HepG2 (cell line): Measurements from ENCODE around the gene PC. TPM values are rescaled to one million over a fixed set of nuclear protein-coding genes. Genes with fewer than 3 reads are reported as not detected.
A peak's percentile ranks its signal among the peaks of the same experiment; 100 is the strongest.

Experiments used
- AFF4 ChIP-seq: sonication (generic); formaldehyde crosslinking; IDR thresholded peaks from 2 replicates; pipeline ENCODE4 v1.4.0; 2020; ENCODE audit warnings: missing genetic modification reagents
- AHR ChIP-seq: IDR thresholded peaks from 2 replicates; pipeline ENCODE4 v1.6.1; 2018; ENCODE audit warnings: missing genetic modification reagents, missing compliant biosample characterization
- CEBPZ ChIP-seq: IDR thresholded peaks from 2 replicates; pipeline ENCODE4 v1.6.1; 2012; ENCODE audit warnings: low read length, improper control_type of control experiment
- HIVEP1 ChIP-seq: sonication (generic); formaldehyde crosslinking; IDR thresholded peaks from 2 replicates; pipeline ENCODE4 v1.4.0; 2020; ENCODE audit warnings: mild to moderate bottlenecking, missing genetic modification reagents
- SRSF1 ChIP-seq: fragments of 200-400 bp; formaldehyde crosslinking; optimal IDR thresholded peaks from 2 replicates; pipeline ENCODE3; 2017; ENCODE audit warnings: mild to moderate bottlenecking, low read depth, low read length, moderate library complexity
- SRSF4 ChIP-seq: fragments of 200-400 bp; formaldehyde crosslinking; IDR thresholded peaks from one replicate; pipeline ENCODE4 v1.6.1; 2018; ENCODE audit warnings: mild to moderate bottlenecking, low read depth, low read length, moderate library complexity; ENCODE audit not compliant: poor library complexity, severe bottlenecking
- TP53 ChIP-seq: sonication (generic); formaldehyde crosslinking; conservative IDR thresholded peaks from 2 replicates; pipeline ENCODE4 v1.4.0; 2020; ENCODE audit warnings: missing genetic modification reagents
- ZBTB10 ChIP-seq: sonication (generic); formaldehyde crosslinking; IDR thresholded peaks from 2 replicates; pipeline ENCODE4 v1.4.0; 2020; ENCODE audit warnings: missing genetic modification reagents, borderline replicate concordance
- ZMYM4 ChIP-seq: sonication (generic); formaldehyde crosslinking; IDR thresholded peaks from 2 replicates; pipeline ENCODE4 v1.8.1; 2023; ENCODE audit warnings: mild to moderate bottlenecking, missing genetic modification reagents
- ZNF138 ChIP-seq: sonication (generic); formaldehyde crosslinking; IDR thresholded peaks from 2 replicates; pipeline ENCODE4 v1.5.0; 2020; ENCODE audit warnings: mild to moderate bottlenecking, low read depth, missing genetic modification reagents
- ZNF253 ChIP-seq: sonication (generic); formaldehyde crosslinking; IDR thresholded peaks from 2 replicates; pipeline ENCODE4 v1.8.0; 2022; ENCODE audit warnings: mild to moderate bottlenecking, missing genetic modification reagents, borderline replicate concordance
- ZSCAN12 ChIP-seq: sonication (generic); formaldehyde crosslinking; IDR thresholded peaks from 2 replicates; pipeline ENCODE4 v1.9.0; 2021; ENCODE audit warnings: mild to moderate bottlenecking, missing genetic modification reagents
- ZSCAN20 ChIP-seq: sonication (generic); formaldehyde crosslinking; IDR thresholded peaks from 2 replicates; pipeline ENCODE4 v1.4.0; 2020; ENCODE audit warnings: missing genetic modification reagents, mild to moderate bottlenecking, borderline replicate concordance
- ZSCAN22 ChIP-seq: sonication (generic); formaldehyde crosslinking; IDR thresholded peaks from 2 replicates; pipeline ENCODE4 v1.4.0; 2020; ENCODE audit warnings: mild to moderate bottlenecking, missing genetic modification reagents
- polyA plus RNA-seq, 8 experiments: library from polyadenylated mRNA; depleted of rRNA in 3 of 8; stranded (reverse) in 7 of 8; unstranded in 1 of 8; fragments of >200 nt; fragmentation: Illumina TruSeq in 4 of 8; extraction: Trizol in 4 of 8; gene quantifications; 2 replicates each; pipeline versions ENCODE4 v1.2.1 to v1.2.3, GENCODE V29; 2011 to 2016; ENCODE audit warnings: low read depth in 4 of 8, missing spikeins in 1 of 8, mixed read lengths in 1 of 8; ENCODE audit not compliant: insufficient read depth in 1 of 8
- total RNA-seq, 5 experiments: library from RNA; depleted of rRNA; stranded (reverse); fragments of >200 nt; fragmentation: Illumina TruSeq; extraction: Trizol; gene quantifications; 2 replicates each; pipeline ENCODE4 v1.2.3, GENCODE V29; 2016; ENCODE audit warnings: low read depth in 1 of 5
- TF ChIP-seq, protein P1 (sequence below): sonication (generic); formaldehyde crosslinking; IDR thresholded peaks from 2 replicates; pipeline ENCODE4 v1.5.1; 2020; ENCODE audit warnings: mild to moderate bottlenecking, missing genetic modification reagents, moderate library complexity
- TF ChIP-seq, protein P2 (sequence below): IDR thresholded peaks from 2 replicates; pipeline ENCODE4 v1.6.1; 2016; ENCODE audit warnings: control low read depth

PC gene
- total and polyA plus RNA-seq, 2 of the 13 experiments (the other 11 are each of a cell fraction or from before 2014, with no cell fraction given), result 29.0 to 39.0 TPM

DNA sequence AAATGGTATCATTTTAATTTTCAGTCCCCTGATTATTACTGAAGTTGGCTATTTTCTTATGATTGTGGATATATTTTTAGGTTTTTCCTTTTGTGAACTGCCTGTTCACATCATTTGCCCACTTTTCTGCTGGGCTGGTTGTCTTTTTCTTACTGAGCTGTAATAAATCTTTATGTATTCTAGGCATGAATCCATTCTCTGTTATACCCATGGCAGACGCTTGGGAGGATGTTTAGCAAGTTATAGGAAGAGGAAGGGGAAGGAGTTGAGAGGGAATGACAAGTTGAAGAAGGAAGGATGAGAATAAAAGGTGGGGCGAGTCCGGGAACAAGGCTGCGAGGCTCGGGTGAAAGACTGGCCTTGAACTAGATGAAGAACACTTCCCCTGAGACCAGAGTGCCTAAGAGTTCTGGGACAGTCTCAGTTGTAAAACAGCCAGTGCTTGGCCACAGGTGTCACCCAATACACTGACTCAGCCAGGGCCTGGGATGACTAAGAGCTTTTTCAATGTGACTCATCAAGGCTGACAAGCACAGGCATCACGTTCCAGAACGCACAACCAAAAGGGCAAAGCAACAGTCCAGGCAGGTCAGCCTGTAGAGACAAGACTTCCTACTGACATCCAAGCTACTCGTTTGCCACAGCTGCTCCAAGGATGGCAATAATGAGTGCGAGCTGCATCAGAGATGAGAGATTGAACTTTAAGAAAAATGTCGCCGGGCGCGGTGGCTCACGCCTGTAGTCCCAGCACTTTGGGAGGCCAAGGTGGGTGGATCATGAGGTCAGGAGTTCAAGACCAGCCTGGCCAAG, 66.1 kb downstream of the PC start (continued):
- TF ChIP-seq, protein P1, sequence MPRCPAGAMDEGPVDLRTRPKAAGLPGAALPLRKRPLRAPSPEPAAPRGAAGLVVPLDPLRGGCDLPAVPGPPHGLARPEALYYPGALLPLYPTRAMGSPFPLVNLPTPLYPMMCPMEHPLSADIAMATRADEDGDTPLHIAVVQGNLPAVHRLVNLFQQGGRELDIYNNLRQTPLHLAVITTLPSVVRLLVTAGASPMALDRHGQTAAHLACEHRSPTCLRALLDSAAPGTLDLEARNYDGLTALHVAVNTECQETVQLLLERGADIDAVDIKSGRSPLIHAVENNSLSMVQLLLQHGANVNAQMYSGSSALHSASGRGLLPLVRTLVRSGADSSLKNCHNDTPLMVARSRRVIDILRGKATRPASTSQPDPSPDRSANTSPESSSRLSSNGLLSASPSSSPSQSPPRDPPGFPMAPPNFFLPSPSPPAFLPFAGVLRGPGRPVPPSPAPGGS, result no peak
- no peak for TF ChIP-seq AFF4 (CRISPR knock-in tag)
- no peak for TF ChIP-seq ZSCAN12 (CRISPR knock-in tag)
- no peak for TF ChIP-seq ZSCAN22 (CRISPR knock-in tag)
- no peak for TF ChIP-seq SRSF4
- no peak for TF ChIP-seq AHR
- TF ChIP-seq ZMYM4 (CRISPR knock-in tag), result no peak
- no peak for TF ChIP-seq HIVEP1 (CRISPR knock-in tag)
- TF ChIP-seq ZNF138 (CRISPR knock-in tag), result no peak
- TF ChIP-seq, protein P2, sequence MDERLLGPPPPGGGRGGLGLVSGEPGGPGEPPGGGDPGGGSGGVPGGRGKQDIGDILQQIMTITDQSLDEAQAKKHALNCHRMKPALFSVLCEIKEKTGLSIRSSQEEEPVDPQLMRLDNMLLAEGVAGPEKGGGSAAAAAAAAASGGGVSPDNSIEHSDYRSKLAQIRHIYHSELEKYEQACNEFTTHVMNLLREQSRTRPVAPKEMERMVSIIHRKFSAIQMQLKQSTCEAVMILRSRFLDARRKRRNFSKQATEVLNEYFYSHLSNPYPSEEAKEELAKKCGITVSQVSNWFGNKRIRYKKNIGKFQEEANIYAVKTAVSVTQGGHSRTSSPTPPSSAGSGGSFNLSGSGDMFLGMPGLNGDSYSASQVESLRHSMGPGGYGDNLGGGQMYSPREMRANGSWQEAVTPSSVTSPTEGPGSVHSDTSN, result peak; percentile 38; the same call in 1 of the 2 replicates
- no peak for TF ChIP-seq ZNF253 (CRISPR knock-in tag)
- TF ChIP-seq ZSCAN20 (CRISPR knock-in tag), result no peak
- TF ChIP-seq CEBPZ, result no peak
- no peak for TF ChIP-seq ZBTB10
- no peak for TF ChIP-seq TP53 (CRISPR knock-in tag)
- TF ChIP-seq SRSF1, result no peak
